WTC11 (cell line): ENCODE data around the gene PIK3CA. TPM values are rescaled to one million over a fixed set of nuclear protein-coding genes. Genes with fewer than 3 reads are reported as not detected.

ENCODE experiments used
- ATAC-seq: fragments of 200-7000 bp; cut with Tn5 transposase; 2 replicates; pipeline ENCODE4 v1.10.0; 2021; ENCODE audit warnings: mild to moderate bottlenecking, moderate library complexity
- CTCF ChIA-PET: fragments of 300-600 bp; sonication (Branson Sonifier 250); formaldehyde crosslinking; loops from one replicate; lab custom pipeline; 2021; ENCODE audit warnings: antibody characterized with exemption; lab: Charles Lee
- POLR2A ChIA-PET: fragments of 350-600 bp; sonication (Branson Sonifier 250); formaldehyde crosslinking; loops from one replicate; lab custom pipeline; 2021; ENCODE audit warnings: antibody characterized with exemption; lab: Charles Lee
- DNase-seq: peaks from one replicate; pipeline ENCODE4 v3.0.0; 2021; ENCODE audit warnings: low spot score
- H3K27ac Mint-ChIP-seq: 2 replicates; pipeline ENCODE4 v1.8.0; 2021; ENCODE audit warnings: mixed read lengths
- H3K27me3 Mint-ChIP-seq: 2 replicates; pipeline ENCODE4 v1.8.0; 2021; ENCODE audit warnings: low read depth, mild to moderate bottlenecking, moderate library complexity, mixed read lengths
- H3K36me3 Mint-ChIP-seq: 2 replicates; pipeline ENCODE4 v1.8.0; 2021; ENCODE audit warnings: mixed read lengths
- H3K4me1 Mint-ChIP-seq: 2 replicates; pipeline ENCODE4 v1.8.0; 2022; ENCODE audit warnings: mixed read lengths
- H3K4me3 Mint-ChIP-seq: 2 replicates; pipeline ENCODE4 v1.8.0; 2021; ENCODE audit warnings: mild to moderate bottlenecking, moderate library complexity, mixed read lengths
- H3K9me3 Mint-ChIP-seq: 2 replicates; pipeline ENCODE4 v1.8.0; 2021; ENCODE audit warnings: mixed read lengths
- ELF4 ChIP-seq: sonication (generic); formaldehyde crosslinking; IDR thresholded peaks from 2 replicates; pipeline ENCODE4 v1.8.1; 2022; ENCODE audit warnings: low read depth, mild to moderate bottlenecking, moderate library complexity, missing genetic modification reagents
- ESRRA ChIP-seq: sonication (generic); formaldehyde crosslinking; IDR thresholded peaks from 2 replicates; pipeline ENCODE4 v1.8.1; 2022; ENCODE audit warnings: mild to moderate bottlenecking, missing genetic modification reagents, borderline replicate concordance
- FOXP4 ChIP-seq: sonication (generic); formaldehyde crosslinking; IDR thresholded peaks from 2 replicates; pipeline ENCODE4 v1.8.0; 2022; ENCODE audit warnings: mild to moderate bottlenecking, missing genetic modification reagents
- GTF2I ChIP-seq: fragments of 250-450 bp; sonication (Bioruptor Pico); conservative IDR thresholded peaks from 2 replicates; pipeline ENCODE4 v1.4.0; 2021; ENCODE audit warnings: mild to moderate bottlenecking
- HMGA2 ChIP-seq: fragments of 250-450 bp; sonication (Bioruptor Pico); IDR thresholded peaks from 2 replicates; pipeline ENCODE4 v1.4.0; 2021; ENCODE audit warnings: mild to moderate bottlenecking, moderate library complexity
- NR1H2 ChIP-seq: sonication (generic); formaldehyde crosslinking; IDR thresholded peaks from 2 replicates; pipeline ENCODE4 v1.9.0; 2021; ENCODE audit warnings: mild to moderate bottlenecking, moderate library complexity, missing genetic modification reagents
- PRDM15 ChIP-seq: sonication (generic); formaldehyde crosslinking; IDR thresholded peaks from 2 replicates; pipeline ENCODE4 v1.8.0; 2022; ENCODE audit warnings: missing genetic modification reagents
- SMAD4 ChIP-seq: sonication (generic); formaldehyde crosslinking; IDR thresholded peaks from 2 replicates; pipeline ENCODE4 v1.8.0; 2022; ENCODE audit warnings: mild to moderate bottlenecking, missing genetic modification reagents
- ZBTB21 ChIP-seq: sonication (generic); formaldehyde crosslinking; IDR thresholded peaks from 2 replicates; pipeline ENCODE4 v1.8.1; 2023; ENCODE audit warnings: mild to moderate bottlenecking, missing genetic modification reagents, borderline replicate concordance
- ZNF317 ChIP-seq: sonication (generic); formaldehyde crosslinking; IDR thresholded peaks from 2 replicates; pipeline ENCODE4 v1.8.1; 2023; ENCODE audit warnings: low read depth, mild to moderate bottlenecking, moderate library complexity, missing genetic modification reagents, borderline replicate concordance
- total RNA-seq: library from RNA; stranded (reverse); gene quantifications from 3 replicates; pipeline ENCODE4 v1.2.3, GENCODE V29; 2021
- TF ChIP-seq, protein P1 (sequence below): sonication (generic); formaldehyde crosslinking; IDR thresholded peaks from 2 replicates; pipeline ENCODE4 v1.8.0; 2023; ENCODE audit warnings: missing genetic modification reagents, mild to moderate bottlenecking, borderline replicate concordance
- TF ChIP-seq, protein P2 (sequence below): fragments of 200-600 bp; IDR thresholded peaks from 2 replicates; pipeline ENCODE4 v1.8.0; 2022; ENCODE audit warnings: antibody characterized with exemption
- TF ChIP-seq, protein P3 (sequence below): sonication (generic); formaldehyde crosslinking; IDR thresholded peaks from 2 replicates; pipeline ENCODE4 v1.8.0; 2023; ENCODE audit warnings: mild to moderate bottlenecking, missing genetic modification reagents
- TF ChIP-seq, protein P4 (sequence below): sonication (generic); formaldehyde crosslinking; IDR thresholded peaks from 2 replicates; pipeline ENCODE4 v1.8.1; 2023; ENCODE audit warnings: mild to moderate bottlenecking, missing genetic modification reagents
- TF ChIP-seq, protein P5 (sequence below): sonication (generic); formaldehyde crosslinking; IDR thresholded peaks from 2 replicates; pipeline ENCODE4 v1.8.1; 2023; ENCODE audit warnings: mild to moderate bottlenecking, missing genetic modification reagents

The PIK3CA gene
- total RNA-seq, 1 experiment from 2014 or later = 10.1 TPM

DNA sequence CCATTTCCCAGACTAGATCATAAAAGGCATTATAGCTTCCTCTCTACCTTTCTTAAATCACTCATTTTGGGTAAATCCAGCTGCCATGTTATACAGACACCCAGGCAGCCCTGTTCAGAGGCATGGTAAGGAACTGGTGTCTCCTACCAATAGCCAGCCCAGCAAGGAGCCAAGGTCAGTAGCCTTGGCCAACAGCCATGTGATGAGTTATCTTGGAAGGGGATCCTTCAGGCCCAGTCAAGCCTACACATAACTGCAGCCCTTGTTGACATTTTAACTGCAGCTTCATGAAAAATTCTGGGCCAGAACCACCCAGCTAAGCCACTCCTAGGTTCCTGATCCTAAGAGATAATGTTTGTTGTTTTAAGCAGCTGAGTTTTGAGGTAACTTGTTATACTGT, 47.5 kb upstream of the PIK3CA start:
- H3K4me1 Mint-ChIP-seq = no peaks in the 10 kb centered on the region; the same call in 1 of the 2 replicates
- no peak overlapping the region for H3K27ac Mint-ChIP-seq
- DNase-seq (no peak), ATAC-seq (no peak)
- no peaks in the 10 kb centered on the region for H3K27me3 Mint-ChIP-seq
- POLR2A ChIA-PET = no interaction called here
- H3K4me3 Mint-ChIP-seq = no peak overlapping the region
- H3K36me3 Mint-ChIP-seq = no peaks in the 10 kb centered on the region
- CTCF ChIA-PET = no interaction called here
- H3K9me3 Mint-ChIP-seq = no peaks in the 10 kb centered on the region
- no peak for TF ChIP-seq SMAD4 (CRISPR knock-in tag)
- TF ChIP-seq, protein P1, sequence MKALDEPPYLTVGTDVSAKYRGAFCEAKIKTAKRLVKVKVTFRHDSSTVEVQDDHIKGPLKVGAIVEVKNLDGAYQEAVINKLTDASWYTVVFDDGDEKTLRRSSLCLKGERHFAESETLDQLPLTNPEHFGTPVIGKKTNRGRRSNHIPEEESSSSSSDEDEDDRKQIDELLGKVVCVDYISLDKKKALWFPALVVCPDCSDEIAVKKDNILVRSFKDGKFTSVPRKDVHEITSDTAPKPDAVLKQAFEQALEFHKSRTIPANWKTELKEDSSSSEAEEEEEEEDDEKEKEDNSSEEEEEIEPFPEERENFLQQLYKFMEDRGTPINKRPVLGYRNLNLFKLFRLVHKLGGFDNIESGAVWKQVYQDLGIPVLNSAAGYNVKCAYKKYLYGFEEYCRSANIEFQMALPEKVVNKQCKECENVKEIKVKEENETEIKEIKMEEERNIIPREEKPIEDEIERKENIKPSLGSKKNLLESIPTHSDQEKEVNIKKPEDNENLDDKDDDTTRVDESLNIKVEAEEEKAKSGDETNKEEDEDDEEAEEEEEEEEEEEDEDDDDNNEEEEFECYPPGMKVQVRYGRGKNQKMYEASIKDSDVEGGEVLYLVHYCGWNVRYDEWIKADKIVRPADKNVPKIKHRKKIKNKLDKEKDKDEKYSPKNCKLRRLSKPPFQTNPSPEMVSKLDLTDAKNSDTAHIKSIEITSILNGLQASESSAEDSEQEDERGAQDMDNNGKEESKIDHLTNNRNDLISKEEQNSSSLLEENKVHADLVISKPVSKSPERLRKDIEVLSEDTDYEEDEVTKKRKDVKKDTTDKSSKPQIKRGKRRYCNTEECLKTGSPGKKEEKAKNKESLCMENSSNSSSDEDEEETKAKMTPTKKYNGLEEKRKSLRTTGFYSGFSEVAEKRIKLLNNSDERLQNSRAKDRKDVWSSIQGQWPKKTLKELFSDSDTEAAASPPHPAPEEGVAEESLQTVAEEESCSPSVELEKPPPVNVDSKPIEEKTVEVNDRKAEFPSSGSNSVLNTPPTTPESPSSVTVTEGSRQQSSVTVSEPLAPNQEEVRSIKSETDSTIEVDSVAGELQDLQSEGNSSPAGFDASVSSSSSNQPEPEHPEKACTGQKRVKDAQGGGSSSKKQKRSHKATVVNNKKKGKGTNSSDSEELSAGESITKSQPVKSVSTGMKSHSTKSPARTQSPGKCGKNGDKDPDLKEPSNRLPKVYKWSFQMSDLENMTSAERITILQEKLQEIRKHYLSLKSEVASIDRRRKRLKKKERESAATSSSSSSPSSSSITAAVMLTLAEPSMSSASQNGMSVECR (CRISPR knock-in tag) = no peak
- TF ChIP-seq, protein P2, sequence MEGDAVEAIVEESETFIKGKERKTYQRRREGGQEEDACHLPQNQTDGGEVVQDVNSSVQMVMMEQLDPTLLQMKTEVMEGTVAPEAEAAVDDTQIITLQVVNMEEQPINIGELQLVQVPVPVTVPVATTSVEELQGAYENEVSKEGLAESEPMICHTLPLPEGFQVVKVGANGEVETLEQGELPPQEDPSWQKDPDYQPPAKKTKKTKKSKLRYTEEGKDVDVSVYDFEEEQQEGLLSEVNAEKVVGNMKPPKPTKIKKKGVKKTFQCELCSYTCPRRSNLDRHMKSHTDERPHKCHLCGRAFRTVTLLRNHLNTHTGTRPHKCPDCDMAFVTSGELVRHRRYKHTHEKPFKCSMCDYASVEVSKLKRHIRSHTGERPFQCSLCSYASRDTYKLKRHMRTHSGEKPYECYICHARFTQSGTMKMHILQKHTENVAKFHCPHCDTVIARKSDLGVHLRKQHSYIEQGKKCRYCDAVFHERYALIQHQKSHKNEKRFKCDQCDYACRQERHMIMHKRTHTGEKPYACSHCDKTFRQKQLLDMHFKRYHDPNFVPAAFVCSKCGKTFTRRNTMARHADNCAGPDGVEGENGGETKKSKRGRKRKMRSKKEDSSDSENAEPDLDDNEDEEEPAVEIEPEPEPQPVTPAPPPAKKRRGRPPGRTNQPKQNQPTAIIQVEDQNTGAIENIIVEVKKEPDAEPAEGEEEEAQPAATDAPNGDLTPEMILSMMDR = no peak
- no peak for TF ChIP-seq HMGA2
- no peak for TF ChIP-seq ZNF317 (CRISPR knock-in tag)
- TF ChIP-seq, protein P3, sequence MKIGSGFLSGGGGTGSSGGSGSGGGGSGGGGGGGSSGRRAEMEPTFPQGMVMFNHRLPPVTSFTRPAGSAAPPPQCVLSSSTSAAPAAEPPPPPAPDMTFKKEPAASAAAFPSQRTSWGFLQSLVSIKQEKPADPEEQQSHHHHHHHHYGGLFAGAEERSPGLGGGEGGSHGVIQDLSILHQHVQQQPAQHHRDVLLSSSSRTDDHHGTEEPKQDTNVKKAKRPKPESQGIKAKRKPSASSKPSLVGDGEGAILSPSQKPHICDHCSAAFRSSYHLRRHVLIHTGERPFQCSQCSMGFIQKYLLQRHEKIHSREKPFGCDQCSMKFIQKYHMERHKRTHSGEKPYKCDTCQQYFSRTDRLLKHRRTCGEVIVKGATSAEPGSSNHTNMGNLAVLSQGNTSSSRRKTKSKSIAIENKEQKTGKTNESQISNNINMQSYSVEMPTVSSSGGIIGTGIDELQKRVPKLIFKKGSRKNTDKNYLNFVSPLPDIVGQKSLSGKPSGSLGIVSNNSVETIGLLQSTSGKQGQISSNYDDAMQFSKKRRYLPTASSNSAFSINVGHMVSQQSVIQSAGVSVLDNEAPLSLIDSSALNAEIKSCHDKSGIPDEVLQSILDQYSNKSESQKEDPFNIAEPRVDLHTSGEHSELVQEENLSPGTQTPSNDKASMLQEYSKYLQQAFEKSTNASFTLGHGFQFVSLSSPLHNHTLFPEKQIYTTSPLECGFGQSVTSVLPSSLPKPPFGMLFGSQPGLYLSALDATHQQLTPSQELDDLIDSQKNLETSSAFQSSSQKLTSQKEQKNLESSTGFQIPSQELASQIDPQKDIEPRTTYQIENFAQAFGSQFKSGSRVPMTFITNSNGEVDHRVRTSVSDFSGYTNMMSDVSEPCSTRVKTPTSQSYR (CRISPR knock-in tag) = no peak
- TF ChIP-seq FOXP4 = no peak
- TF ChIP-seq NR1H2 (CRISPR knock-in tag) = no peak
- no peak for TF ChIP-seq PRDM15 (CRISPR knock-in tag)
- no peak for TF ChIP-seq ZBTB21 (CRISPR knock-in tag)
- TF ChIP-seq, protein P4, sequence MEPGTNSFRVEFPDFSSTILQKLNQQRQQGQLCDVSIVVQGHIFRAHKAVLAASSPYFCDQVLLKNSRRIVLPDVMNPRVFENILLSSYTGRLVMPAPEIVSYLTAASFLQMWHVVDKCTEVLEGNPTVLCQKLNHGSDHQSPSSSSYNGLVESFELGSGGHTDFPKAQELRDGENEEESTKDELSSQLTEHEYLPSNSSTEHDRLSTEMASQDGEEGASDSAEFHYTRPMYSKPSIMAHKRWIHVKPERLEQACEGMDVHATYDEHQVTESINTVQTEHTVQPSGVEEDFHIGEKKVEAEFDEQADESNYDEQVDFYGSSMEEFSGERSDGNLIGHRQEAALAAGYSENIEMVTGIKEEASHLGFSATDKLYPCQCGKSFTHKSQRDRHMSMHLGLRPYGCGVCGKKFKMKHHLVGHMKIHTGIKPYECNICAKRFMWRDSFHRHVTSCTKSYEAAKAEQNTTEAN (CRISPR knock-in tag) = no peak
- no peak for TF ChIP-seq ESRRA (CRISPR knock-in tag)
- TF ChIP-seq ELF4 = no peak
- no peak for TF ChIP-seq GTF2I
- TF ChIP-seq, protein P5, sequence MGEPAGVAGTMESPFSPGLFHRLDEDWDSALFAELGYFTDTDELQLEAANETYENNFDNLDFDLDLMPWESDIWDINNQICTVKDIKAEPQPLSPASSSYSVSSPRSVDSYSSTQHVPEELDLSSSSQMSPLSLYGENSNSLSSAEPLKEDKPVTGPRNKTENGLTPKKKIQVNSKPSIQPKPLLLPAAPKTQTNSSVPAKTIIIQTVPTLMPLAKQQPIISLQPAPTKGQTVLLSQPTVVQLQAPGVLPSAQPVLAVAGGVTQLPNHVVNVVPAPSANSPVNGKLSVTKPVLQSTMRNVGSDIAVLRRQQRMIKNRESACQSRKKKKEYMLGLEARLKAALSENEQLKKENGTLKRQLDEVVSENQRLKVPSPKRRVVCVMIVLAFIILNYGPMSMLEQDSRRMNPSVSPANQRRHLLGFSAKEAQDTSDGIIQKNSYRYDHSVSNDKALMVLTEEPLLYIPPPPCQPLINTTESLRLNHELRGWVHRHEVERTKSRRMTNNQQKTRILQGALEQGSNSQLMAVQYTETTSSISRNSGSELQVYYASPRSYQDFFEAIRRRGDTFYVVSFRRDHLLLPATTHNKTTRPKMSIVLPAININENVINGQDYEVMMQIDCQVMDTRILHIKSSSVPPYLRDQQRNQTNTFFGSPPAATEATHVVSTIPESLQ (CRISPR knock-in tag) = no peak
